ENCODE results near the gene WRNIP1.

The WRNIP1 gene

DNA sequence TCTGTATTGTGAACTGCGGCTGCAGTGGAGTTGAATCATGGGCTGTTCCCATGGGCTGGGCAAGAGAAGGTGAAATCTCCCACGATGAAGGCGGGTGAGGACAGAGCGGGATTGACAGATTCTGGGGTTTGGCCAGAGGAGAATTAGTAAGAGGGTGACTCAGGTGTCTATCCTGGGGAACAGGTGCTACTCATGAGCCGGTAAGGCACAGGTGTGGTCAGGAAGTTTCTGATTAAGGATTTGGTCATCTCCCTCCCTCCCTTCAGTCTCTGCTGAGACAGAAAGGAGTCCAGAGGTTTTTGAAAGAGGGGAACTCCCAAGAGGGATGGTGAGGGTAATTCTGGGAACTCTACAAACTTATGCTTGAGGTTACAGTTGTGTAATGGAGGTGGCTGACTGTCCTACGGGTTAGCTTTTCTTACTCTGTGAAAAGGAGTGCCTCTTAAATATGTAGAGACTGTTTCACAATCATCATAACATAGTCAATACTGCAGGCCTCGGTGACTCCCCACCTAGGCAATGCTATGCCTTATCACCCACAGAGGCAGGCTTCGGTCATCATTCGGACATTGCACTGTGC is 45.0 kb downstream of the WRNIP1 start:
- no peak for DNase-seq

DNA sequence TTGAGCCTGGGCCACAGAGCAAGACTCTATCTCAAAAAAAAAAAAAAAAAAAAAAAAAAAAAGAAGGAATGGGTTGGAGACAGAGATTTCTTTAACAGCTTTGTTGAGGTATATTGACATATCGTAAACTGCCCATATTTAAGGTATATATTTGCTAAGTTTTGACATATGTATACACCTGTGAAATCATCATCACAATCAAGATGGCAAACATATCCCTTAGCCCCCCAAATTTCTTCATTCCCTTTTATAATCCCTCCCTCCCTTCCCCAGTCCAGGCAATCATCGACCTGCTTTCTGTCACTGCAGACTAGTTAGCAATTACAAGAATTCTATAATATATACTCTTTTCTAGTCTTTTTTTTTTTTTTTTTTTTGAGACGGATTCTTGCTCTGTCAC is 47.5 kb downstream of the WRNIP1 start:
- no peak for DNase-seq

DNA sequence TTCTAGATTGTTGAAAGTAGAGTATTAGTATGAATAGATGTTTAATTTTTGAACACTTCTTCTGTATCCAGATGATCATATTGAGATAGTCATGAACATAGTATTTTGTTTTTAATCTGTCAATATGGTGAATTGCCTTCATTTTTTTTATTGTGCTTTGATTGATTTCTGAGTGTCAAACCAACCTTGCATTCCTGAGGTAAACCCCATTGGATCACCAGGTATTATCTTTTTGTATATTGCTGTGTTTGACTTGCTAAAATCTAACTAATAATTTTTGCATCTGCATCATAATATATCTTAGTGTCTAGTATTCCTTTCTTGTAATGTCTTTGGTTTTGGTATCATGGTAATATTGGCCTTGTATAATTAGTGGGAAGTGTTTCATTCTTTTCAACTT is 51.0 kb downstream of the WRNIP1 start:
- DNase-seq, result no peak

DNA sequence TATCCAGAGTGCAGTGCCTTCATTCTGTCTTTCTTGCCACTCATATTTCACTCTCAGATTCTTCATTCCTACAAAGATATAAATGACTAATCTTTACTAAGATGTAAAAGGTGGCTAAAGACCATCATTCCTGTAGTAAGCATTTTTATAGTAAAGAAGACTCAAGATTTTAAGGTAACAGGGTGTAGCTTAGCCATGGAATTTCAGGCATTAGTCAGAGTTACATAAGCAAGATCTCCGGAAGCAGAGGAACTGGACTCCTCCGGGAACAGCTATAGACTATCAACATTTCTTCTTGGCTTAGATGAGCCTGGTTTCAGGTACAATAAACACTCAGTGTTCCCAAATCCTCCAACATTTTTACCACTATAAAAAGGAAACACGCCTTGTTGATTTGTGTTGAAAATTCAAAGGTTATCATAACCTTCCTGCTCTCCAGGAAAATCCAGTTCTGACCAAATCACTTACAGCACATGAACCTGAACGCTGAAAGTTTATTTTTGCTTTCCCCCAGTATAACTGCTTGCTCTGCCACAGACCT is 52.8 kb downstream of the WRNIP1 start:
- no peak for DNase-seq

DNA sequence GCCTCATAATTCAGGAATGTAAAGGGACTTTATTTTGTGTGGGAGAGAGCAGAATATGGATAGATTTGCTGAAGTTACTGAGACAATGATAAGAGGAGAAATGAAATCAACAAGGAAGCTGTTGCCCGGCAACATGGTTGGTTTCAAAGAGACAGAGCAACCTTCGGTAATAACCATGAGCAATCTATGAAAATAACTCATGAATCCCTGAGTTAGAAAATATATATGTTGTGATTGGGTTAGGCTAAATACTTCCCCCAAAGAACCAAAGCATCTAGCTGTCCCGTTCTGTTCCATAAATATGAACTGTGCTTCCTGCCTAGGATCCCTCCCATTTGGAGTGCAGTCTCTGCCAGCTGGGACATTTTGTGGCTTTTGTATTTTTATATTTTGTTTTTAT is 53.4 kb downstream of the WRNIP1 start:
- no peak for DNase-seq

DNA sequence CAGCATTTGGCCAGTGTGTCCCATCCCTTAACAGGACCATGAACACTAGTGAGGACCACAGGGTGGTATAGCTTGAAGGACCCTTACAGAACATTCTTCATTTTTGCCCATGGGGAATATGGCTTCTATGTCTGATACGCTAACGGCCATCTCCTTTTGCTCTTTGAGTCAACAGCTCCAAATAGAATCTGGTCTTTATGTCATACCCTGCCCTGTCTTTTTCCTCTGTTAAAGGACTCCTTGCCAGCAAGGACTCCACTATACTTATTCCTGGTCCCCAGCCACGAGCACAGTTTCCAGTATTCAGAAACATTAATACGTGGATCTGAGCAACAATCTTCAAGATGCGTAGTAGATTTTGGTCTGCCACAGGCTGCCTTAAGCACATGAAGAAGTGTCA is 53.9 kb downstream of the WRNIP1 start:
- DNase-seq, result no peak

DNA sequence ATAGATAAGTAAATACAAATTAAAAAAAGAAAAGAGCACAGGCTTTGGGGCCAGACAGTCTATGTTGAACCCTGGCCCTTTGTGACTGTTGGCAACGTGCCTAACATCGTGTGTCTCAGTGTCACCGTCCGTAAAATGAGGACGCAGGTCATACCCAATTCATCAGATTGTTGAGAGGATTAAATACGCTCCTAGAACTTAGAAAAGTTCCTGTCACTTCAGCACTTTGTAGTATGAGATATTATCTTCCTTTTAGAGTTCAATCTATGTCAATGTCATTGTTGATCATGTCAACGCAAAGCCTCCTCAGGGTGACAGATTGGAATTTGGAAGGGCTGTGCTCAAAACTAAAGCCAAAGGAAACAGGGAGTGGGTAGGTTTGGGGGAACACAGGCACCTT is 54.8 kb downstream of the WRNIP1 start:
- no peak for DNase-seq

- no peak for DNase-seq
Measured at GRCh38 chr6:2820415-2820814, 55.2 kb downstream of the WRNIP1 start.

DNA sequence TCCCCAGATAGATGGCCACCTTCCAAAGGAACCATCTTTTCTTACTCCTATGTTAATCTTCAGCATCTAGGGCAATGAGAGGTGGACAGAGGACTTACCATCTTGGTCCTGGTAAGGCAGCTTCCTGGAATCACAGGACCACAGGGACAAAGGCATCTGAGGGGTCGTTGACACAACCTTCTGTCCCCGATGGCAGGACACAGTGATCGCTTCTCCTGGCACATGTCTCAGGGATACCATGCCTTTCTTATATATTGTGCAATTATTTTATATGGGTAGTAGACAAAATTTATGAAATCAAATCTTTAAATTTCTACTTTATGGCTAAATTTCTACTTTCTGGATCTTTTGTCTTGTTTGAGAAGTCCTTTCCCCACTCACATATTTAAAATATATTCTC is 56.4 kb downstream of the WRNIP1 start:
- DNase-seq, result no peak

DNA sequence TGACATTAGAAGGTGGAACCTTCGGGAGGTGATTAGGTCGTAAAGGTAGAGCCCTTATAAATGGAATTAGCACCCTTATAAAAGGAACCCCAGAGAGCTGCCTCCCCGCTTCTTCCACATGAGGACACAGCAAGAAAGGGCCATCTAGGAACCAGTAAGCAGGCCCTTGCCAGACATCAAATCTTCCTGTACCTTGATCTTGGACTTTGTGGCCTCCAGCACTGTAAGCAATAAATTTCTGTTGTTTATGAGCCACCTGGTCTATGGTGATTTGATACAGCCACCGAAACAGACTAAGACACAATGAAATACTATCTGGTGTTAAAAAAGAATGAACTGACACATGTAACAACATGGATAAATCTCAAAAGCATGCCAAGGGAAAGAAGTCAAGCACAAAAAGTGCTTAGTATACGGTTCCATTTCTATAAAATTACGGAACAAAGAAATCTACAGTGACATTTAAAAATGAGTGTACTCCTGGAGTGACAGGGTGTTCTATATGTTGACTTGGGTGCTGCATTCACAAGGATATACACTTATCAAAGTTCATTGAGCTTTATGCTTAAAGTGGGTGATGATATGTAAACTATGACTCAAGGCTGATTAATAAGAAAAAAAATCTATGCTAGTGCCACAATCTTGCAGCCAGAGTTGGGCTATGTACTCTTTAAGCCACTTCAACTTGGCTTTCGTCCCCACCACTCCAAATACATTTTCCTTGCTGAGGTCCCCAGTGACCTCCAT is 58.1 kb downstream of the WRNIP1 start:
- DNase-seq, result no peak

DNA sequence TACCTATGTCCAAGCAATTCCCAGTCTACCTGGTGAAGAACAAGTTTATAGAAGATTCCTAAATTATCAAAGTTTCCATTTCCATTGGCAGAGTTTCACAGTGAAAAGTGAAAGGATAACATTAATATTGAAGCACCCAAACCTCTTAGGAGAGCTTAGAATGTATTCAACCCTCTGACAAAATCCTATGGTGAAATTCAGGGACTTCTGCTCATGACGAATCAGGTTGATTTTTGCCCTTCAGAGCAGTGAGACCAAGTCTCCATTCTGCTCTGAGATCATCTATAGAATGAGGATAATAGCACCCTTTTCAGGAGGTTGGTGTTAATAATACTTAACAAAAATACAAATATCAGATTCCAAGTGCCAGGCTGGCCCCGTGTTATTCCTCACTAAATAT is 60.9 kb downstream of the WRNIP1 start:
- DNase-seq, result no peak

- DNase-seq, result no peak
Measured at GRCh38 chr6:2827142-2827541, 61.9 kb downstream of the WRNIP1 start.

DNA sequence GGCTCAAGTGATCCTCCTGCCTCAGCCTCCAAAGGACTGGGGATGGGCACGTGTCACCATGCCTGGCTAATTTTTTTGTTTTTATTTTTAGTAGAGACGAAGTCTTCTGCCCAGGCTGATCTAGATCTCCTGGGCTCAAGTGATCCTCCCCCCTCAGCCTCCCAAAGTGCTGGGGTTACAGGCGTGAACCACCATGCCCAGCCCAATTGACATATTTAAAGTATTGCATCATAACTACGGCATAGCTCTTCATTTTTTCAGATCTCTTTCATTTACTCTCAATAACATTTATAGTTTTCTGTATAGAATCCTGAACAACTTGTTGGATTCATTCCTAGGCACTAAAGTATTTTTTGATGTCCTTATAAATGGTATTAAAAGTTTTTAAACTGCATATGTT is 63.4 kb downstream of the WRNIP1 start:
- DNase-seq, result no peak

- DNase-seq, result no peak
Measured at GRCh38 chr6:2829253-2829652, 64.1 kb downstream of the WRNIP1 start.

- no peak for DNase-seq
Measured at GRCh38 chr6:2830183-2830582, 65.0 kb downstream of the WRNIP1 start.

GRCh38 chr6:2831392-2831791 is 66.2 kb downstream of the WRNIP1 start:
- no peak for DNase-seq

DNA sequence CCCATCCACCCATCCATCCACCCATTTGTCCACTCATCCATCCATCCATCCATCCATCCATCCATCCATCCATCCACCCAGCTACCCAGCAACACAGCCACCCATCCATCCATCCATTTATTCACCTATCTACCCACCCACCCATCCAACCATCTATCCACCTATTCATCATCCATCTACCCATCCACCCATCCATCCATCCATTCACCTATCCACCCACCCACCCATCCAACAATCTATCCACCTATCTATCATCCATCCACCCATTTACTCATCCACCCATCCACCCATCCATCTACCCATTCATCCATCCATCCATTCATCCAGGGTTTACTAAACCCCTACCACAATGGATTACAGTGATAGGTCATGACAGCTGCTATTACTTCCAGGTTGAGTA is 69.1 kb downstream of the WRNIP1 start:
- no peak for DNase-seq
